GM19099 (cell line): ENCODE results near the gene ST3GAL3.
A peak's percentile ranks its signal among the peaks of the same experiment; 100 is the strongest.

Experiments
- POLR2A ChIP-seq: IDR thresholded peaks from 3 replicates; pipeline ENCODE4 v1.6.1; 2011; ENCODE audit warnings: low read depth; ENCODE audit not compliant: insufficient read length; ENCODE audit errors: extremely low read depth

The ST3GAL3 gene

DNA sequence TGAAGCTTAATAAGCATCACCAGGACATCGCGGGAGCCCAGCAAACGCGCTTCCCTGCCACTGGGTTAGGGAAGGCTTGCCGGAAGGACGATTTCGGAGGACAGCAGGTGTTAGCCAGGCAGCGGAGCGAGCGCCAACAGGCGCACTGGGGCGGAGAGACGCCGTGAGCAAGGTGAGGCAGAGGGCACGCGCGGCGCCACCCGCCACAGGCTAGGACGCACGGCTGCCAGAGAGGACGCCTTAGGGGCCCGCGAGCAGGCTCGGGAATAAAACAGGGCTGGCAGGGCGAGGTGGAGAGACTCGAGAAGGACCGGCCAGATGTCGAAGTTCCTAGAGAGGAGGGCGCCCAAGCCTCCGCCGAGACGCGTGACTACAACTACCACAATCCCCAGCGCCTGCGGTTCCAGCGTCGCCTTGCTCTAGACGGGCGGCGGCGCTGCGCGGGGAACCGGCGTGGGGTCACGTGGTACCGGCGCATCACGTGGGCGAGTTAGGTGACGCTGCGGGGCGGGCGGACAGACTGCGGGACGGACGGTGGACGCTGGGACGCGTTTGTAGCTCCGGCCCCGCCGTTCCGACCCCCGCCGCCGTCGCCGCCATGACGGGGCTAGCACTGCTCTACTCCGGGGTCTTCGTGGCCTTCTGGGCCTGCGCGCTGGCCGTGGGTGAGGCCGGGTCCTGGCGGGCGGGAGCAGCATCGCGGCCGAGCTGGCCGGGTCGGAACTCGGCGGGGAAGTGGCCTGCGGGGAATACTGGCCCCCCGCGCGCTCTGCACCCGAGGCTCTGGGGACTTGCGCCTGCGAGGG, 267.3 kb downstream of the ST3GAL3 start, which contains the start of gene ATP6V0B:
Gene ATP6V0B, plus strand, starts transcription at position 518 of the 806 bp plus-strand sequence. Its CDS starts 81 bp downstream, at position 599.
- peak; percentile 84 for TF ChIP-seq POLR2A

DNA sequence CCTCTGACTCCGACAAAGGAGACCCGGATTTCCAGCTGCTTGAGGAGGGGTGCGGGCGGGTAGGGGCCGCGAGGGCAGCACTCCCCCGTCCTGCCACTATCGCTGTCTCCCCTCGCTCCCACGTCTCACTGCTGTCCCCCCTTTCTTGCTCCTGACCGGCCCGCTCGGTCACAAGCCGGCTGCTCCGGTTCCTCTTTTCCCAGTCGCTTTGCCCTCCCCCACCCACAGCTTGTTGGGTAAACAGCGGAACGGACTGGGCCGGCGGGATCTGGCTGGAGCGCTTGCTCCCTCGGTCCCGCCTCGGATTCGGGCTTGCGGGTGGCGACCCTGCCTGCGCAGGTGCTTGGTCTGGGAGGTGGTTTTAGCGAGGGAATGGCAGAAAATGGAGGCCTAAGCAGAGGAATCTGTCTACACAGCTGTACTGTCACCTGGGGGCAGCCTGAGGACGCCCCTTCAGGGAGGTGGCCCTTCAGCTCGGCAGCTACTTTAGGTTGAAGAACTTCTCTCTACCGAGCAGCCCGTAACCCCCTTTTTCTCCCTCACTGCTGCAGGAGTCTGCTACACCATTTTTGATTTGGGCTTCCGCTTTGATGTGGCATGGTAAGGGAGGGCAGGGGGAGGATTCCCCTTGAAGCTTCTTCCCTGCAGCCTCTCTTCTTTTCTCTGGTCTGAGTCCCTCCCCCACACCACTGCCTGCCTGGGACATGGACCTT, 268.1 kb downstream of the ST3GAL3 start:
- TF ChIP-seq POLR2A: no peak

DNA sequence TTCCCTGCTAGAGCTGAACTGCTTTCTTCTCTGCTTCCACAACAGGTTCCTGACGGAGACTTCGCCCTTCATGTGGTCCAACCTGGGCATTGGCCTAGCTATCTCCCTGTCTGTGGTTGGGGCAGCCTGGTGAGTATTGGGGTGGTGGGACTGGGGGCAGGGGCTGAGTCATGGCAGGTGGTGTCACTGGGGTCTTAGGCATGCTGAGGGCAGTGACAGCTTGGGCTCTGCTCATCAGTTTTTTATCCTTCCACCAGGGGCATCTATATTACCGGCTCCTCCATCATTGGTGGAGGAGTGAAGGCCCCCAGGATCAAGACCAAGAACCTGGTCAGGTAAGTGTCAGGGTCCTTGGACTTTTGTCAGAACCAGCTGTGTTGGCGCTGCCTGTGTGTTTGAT, 268.7 kb downstream of the ST3GAL3 start:
- TF ChIP-seq POLR2A: no peak

DNA sequence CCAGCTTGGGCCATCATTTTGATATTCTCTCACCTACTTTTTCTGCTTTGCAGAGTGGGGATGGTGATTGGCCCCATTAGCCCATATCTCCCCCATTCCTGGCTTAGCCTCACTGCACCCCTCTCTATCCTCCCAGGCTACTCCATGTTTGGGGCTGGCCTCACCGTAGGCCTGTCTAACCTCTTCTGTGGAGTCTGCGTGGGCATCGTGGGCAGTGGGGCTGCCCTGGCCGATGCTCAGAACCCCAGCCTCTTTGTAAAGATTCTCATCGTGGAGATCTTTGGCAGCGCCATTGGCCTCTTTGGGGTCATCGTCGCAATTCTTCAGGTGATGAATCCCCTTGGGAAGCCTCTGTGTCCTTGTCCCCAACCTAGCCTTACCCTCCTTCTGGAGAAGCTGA, 269.6 kb downstream of the ST3GAL3 start:
- no peak for TF ChIP-seq POLR2A

DNA sequence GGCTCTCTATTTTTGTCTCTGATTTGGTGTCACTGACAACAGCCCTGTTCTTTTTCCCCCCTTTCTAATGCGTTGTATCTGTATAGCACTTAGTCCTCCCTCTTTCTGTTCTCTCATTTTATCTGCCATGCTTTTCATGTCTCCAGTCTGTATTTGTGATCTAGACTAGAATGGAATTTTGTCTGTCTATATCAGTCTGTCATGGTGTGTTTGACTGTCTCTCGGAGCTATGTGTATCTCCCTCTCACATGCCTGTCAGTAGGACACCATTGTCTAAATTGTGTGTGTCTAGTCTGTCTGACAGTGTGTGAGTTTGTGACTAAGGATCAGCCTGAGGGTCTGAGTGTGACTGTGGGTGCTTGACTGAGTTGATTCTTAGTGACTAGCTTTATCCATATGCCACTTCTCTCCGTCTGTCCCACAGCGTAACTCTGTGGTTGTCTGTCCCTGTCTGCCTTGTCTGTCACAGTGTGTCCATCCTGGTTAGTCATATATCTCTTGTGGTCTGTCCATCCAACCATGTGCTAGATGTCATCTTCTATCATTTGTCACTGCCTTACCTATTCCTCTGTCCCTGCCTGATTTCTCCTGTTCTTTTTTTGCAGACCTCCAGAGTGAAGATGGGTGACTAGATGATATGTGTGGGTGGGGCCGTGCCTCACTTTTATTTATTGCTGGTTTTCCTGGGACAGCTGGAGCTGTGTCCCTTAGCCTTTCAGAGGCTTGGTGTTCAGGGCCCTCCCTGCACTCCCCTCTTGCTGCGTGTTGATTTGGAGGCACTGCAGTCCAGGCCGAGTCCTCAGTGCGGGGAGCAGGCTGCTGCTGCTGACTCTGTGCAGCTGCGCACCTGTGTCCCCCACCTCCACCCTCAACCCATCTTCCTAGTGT, 270.3 kb downstream of the ST3GAL3 start:
- no peak for TF ChIP-seq POLR2A

DNA sequence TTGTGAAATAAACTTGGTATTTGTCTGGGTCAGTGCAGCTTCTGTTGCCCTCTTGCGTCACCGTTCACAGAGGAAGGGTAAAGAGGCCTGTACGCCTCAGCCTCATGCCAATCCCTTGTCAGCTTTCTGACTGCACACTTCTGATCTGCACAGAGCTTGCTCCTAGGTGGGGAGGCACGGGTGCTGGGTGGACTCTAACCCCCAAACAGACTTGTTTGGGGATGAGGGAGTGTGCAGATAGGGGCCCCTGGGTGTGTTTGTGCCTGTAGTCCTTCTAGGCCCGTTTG, 270.9 kb downstream of the ST3GAL3 start:
- no peak for TF ChIP-seq POLR2A

DNA sequence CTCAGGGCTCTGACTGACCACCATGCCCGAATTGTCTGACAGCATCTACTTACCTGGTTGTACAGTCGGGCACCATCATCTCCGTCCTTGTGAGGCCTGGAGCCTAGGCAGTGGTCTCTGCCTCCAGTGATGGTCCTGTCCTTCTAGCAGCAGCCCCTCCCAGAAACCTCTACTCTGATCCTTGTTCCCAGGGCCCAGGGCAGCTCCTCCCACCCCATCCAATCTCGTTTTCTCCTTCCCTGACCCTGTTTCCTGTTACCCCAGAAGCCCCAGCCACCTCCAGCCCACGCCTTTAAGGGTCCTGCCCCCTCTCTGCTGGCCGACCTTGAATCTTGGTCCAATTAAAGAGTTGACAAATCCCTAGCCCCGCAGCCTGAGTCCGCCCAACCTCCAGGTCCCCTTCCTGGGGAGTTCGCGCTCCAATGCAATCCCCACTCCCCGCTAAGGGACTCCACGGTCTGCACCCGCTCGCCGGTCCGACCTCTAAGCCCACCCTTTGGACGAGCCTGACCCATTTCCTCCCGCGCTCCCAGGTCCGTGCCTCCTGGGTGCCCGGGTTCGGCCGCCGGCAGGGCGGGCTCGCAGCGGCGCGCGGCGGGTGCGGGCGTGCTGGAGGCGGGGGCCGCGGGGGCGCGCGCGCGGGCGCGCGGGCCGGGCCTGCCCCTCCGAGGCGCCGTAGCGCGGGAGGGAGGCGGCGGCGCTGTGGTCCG, 271.4 kb downstream of the ST3GAL3 start, which contains the start of gene B4GALT2:
Gene B4GALT2, plus strand, starts transcription at position 660 of the 710 bp plus-strand sequence. CDS start 1,951 bp downstream, outside the sequence.
- TF ChIP-seq POLR2A: peak; percentile 15

DNA sequence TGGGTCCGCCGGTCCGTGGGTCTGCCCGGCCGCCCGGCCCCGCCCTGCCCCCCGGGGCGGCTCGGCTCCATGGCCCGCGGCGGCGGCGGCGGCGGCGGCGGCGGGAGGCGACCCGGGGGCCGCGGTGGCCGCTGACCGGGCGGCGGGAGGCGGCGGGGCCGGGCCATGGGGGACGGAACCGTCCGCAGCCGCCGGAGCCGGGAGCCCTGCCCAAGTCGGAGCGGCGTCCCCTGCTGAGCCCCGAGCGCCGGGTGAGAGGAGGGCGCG, 271.9 kb downstream of the ST3GAL3 start:
- TF ChIP-seq POLR2A: no peak

DNA sequence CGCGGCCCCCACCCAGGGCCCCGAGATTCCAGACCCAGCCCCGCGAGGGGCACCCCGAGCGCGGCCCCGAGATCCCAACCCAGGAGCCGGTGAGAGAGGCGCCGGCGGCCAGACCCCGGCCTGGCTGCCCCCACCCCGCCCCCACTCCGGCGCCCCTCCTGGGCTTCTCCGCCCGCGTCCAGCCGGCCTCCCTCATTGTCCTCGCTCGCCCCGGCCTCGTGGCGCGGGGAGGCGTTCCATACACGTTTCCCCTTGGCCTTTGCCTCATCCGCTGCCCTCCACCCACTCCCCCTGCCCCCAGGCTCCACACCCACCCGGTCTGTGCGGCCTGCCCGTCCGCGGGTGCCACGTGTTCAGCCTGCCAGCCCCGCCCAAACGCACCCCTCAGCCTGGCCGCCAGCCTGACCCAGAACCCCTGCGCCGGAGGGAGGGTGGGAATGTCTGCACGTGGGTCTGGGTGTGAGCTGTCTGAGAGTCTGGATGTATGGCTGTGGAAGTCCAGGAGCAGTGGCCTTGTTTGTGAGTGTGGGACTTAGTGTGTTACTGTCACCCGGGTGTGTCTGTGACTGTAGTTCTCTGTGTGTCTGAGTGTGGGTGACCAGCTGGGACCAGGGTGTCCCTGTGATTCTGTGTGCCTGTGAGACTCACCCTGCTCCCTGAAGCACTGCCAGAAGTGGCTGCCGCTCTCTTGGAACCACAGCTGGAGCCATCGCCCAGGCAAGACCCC, 272.4 kb downstream of the ST3GAL3 start:
- no peak for TF ChIP-seq POLR2A

DNA sequence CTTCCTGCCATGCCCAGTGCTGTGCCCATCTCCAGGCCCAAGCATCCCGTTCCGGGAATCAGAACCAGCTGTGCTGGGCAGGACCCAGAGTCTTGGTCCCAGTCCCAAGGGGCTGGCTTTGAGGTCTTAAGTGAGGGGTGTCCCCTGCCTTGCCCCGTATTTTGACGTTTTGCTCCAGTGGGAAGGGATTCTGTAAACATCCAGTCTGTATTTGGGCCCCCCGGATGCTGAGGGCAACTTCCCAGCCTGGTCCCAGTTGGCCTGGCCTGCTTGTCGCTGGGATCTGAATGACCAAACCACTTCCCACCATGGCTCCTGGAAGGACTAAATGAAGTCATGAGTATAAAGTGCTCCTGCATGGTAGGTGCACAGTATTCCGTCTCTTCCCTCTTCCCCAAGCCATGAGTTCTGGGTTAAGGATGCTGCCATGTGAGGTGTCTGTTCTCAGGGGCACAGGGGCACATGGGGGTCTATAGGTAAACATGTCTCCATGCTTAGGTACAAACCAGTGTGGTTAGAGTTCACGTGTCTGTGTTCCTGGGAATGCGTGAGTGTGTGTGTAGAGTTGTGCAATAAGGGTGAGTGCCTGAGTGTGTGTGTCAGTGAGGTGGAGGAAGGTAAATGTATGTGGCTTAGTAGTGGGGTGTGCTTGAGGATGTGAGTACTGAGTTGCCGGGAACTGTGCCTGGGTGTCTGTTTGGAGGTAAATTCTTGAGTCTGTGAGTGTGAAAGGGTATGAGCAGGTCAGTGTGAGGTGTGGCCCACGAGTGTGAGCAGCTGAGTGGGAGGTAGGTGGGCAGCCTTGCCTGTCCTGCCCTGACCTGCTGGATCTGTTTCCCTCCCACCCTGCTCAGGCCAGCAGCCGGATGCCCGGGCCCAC, 273.2 kb downstream of the ST3GAL3 start:
- TF ChIP-seq POLR2A: no peak
